NOMO-1 treated with DMSO at 0.1 percent for 48 hours (cell line): Measurements from ENCODE around the gene TSPAN32.
"Not testable (repeated sequence)": the region's sequence is repeated elsewhere in the genome, so short reads cannot be mapped to it uniquely, and the experiment has no call there.

ENCODE experiments used
- DNase-seq: peaks from one replicate; lab custom pipeline; 2025; ENCODE audit not compliant: unreplicated experiment; lab: John Stamatoyannopoulos, UW

The TSPAN32 gene

DNA sequence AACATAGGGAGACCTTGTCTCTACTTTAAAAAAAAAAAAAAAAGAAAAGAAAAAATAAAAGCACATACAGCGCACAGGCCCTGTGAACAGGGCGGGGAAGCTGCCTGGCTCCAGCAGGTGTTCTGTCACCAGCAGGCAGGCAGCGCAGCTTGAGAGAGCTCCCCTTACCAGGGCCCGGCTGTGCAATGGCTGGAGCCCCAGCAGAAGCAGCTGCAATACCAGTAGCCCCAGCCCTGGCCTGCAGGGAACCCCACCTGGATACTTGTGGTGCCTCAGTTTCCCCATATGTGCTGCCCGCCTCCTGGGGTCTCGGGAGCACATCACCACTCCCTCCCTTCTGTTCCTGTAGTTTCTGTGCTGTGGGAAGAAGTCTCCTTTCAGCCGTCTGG lies 12.3 kb downstream of the TSPAN32 start:
- DNase-seq, result no peak

DNA sequence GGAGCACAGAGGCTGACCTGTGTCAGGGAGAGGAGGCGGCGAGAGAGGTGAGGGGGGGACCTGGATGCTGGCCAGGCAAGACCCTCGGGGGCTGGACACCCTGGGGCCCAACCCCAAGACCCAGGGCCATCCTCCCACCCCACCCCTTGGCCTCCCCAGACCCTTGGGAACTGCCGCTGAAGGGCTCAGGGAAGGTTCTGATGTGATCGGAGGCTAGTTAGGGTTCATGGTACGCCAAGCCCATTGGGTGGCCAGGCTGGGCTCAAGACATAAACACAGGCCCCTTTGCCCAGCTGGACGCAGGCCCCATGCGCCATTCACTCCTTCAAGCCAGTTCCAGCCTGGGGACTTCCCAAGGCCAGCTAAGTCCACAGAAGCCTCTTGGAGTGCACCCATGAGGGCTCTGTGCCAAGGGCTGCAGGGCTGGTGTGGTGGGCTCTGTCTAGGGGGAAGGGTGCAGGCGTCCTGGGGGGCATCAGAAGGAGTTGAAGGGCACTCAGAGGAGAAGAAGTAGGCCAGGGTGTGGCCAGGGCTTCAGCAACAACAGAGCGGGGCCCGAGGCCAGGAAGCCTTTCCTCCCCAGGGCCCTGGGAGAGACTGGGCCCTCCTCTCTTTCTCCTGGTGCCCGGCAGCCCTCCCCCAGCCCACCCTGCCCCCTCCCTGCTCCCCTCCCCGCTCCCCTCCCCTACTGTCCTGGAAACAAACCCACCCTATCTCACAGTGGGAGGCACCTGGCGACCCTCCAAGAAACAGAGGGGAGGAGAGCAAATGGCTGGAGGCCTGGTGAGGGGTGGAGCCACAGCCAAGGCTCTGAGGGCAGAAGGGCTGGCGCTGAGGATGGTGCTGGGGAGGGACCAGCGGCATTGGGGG lies 12.9 kb downstream of the TSPAN32 start:
- no peak for DNase-seq

DNA sequence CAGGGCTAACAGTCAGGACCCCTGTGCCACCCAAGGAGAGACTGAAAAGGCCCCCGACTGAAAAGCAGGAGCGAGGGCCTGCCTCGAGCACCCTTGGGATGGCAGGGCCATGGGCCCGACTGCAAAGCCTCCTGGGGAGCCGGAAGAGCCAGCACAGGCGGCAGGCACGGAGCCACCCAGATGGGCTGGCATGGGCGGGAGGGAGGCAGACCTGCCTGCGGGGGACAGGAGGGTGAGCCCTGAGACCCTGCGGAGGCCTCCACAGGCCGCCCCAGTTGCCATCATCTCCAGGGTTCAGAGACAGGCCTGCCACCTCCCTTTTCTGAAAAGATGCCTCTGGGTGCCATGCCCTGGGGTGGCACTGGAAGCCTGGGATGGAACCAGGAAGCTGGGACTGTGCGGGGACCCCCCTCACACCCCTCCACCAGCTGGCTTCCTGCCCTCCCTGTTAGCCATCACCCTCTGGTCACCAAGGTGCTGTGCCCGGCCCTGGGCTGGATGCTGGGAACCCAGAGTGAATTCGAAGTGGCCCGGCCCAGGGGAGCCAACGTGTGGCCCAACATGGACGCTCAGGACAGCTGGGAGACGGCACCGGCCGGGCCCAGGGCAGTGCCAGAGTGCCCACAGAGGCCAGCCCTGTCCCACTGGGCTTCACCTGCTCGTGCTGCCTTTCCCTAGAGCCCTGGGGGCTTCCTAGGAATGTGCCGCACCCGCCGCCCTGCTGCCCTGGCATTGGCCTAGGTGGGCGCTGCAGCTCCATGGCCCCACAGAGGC lies 13.8 kb downstream of the TSPAN32 start:
- no peak for DNase-seq

DNA sequence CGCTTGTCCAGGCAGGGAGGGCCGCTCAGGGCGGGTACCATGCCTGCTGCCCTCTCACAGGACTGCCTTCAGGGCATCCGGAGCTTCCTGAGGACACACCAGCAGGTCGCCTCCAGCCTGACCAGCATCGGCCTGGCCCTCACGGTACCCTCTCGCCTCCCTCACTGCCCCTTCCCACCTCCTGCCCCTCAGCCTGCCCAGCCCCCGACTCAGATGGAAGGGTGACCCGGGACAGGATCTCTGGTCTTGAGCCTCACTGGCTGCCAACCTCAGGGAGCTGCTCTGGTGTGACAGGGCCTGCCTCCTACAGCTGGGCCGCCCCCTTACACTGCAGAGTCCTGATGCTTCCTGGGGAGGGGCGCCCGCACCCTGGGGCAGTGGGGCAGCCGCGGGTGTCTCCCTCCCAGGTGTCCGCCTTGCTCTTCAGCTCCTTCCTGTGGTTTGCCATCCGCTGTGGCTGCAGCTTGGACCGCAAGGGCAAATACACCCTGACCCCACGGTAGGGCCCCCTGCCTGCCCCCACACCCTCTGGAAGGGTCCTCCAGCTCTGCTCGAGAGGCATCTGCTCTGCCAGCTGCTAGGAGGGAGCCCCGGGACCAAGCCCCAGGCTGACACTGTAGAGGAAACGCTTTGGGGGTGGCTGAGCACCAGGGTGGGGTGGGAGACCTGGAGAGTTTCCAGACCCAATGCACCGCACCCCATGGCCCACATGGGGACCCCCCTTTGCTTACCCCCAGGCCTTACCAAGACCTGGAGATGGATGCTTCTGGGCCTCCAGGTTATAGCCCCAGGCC lies 14.6 kb downstream of the TSPAN32 start:
- no peak for DNase-seq

DNA sequence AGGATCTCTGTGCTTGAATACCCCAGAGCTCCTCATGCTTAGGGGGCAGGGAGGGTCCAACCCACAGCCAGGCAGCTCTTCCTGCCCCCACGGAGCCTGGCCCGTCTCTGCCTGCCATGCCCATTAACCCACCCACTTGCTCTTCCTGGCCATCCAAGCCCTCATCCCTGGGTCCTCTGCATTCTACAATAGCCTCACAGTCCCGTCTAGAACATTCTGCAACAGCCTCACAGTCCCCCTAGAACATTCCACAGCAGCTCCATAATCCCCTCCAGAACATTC lies 15.1 kb downstream of the TSPAN32 start:
- no peak for DNase-seq

DNA sequence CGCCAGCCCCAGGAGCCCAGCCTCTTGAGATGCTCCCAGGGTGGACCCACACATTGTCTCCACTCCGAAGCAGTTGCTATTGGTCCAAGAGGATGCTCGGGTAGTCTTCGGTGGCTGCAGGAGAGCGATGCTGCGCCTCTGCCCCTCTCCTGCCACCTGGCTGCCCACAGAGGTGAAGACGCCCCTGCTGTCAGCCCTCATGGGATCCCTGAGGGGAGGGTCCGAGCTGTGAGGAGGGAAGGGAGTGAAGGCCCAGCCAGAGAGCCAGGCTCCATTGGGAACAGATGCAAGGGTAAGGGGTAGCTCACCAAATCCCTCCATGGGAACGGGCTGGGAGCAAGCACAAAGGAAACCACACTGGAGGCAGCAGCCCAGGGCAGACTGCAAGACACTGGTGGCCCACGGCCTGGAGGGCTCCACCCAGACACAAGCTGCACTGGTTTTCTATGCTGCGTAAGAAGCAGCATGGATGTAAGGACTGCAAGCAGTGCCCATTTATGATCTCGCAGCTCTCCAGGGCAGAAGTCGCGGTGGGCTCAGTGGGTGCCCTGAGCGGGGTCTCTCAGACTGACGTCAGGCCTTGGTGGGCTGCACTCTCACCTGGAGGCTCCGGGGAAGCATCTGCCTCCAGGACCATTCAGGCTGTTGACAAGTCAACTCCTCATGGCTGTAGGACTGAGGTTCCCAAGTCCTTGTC lies 15.7 kb downstream of the TSPAN32 start:
- no peak for DNase-seq

DNA sequence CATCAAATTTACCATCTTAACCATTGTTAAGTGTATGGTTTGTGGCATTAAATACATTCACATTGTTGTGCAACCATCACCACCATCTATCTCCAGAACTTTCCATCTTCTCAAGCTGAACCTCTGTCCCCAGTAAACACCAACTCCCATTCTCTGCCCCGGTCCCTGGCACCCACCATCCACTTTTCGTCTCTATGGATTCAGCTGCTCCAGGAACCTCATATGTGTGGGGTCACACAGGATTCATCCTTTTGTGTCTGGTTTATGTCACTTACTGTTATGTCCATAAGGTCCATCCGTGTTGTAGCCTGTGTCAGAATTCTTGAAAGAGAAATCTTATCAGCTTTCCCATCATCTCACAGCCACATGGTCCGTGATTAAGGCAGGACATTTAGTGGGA lies 16.3 kb downstream of the TSPAN32 start:
- DNase-seq, result no peak

DNA sequence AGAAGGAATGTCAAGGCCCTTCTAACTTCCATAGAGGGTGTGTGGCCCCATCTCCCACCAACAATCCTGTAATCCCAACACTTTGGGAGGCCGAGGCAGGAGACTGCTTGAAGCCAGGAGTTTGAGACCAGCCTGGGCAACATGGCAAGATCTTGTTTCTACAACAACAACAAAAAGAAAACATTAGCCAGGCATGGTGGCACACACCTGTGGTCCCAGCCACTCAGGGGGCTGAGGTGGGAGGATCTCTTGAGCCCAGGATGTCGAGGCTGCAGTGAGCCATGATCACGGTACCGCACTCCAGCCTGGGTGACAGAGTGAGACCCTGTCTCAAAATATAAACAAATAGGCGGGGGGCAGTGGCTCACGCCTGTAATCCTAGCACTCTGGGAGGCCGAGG lies 16.9 kb downstream of the TSPAN32 start:
- DNase-seq, result no peak

DNA sequence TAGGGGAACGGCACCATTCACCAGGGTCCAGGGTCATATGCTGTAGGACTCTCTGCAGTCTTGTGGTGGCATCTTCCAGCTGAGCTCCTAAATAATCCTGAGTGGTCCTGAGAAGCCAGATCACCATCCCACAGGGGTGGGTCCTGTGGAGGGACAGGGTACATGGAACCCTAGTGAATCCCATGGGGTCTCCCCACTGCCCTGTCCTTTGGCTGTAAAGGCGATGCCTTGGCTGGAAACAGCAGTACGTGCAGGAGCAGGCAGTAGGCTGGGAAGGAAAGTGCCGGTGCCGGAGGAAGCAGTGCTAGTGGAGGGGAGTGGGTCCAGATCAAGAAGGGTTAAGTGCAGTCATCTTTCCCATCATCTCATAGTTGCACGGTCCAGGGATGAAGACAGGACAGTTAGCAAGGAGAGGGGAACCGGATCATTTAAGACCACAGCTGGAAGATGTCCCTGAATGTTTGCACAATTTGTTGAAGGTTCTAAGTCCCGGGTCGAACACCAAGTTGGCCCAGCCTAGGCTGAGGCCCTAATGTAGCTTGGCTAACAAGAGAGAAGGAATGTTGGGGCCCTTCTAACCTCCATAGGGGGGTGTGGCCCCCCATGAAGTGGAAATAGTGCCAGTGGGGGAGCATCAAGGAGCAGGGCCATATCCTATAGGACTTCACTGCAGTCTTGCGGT lies 18.1 kb downstream of the TSPAN32 start:
- no peak for DNase-seq

DNA sequence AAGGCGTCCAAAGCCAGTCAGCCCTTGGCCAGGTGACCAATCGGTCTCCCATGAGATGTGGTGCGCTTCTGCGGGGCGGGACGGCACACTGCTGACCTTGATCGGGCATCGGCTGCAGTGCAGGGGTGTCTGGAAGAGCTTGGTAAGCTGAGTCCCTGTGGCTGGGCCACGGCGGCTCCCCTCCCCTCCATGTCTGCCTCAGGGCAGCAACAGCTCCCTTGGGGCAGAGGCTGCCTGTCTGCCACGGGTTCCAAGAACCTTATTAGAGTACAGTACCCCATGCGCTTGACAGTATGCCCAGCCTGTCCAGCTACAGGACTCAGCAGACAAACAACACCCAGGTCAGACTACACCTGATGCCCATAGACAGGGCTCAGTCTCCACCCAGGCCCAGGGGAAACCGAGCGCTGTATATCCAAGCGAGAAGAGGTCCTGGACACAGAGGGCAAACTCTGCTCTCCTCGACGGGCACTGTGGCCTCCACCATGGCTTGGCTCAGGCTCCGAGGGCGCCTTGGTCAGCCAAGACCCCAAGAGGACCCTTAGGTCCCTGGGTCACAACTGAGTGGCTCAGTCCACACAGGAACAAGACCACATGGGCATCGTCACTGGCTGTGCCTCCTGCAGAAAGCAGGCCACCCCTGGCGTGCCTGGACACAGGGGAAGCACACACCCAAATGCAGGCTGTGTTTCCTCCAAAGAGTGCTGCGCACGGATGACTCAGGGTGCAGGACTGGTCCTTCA lies 18.9 kb downstream of the TSPAN32 start:
- no peak for DNase-seq

DNA sequence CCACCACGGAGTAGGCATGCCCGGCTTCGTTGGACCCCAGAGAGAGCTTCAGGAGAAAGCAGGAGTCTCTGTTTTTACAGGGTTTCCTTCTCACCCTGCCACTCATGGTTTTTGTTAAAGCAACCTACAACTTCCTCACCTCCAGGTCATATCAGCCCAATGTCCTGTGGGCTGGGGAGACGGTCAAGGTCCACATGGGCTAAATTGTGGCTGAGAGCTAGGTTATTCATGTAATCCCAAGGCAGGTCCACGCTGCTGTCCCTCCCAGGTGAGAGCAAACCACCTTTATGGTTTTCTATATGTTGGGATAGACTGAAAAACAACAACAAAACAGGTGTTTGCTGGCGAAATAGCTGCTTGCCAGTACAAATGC lies 19.5 kb downstream of the TSPAN32 start:
- no peak for DNase-seq

DNA sequence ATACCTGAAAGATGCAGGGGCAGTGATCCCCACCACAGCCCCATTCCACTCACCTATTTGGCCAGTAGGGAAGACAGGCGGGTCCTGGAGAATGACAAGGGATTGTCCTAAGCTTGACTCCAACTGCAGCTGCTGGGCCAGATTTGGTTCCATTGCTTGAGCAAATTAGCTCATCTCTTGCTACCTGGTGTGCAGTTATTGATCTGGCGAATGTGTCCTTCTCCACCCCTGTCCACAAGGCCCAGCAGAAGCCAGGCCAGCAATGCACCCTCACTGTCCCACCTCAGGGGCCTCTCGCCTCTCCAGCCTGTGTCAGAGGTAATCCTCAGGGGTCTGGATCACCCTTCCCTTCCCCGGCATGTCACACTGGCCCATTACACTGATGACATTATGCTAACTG lies 23.3 kb downstream of the TSPAN32 start:
- no peak for DNase-seq

DNA sequence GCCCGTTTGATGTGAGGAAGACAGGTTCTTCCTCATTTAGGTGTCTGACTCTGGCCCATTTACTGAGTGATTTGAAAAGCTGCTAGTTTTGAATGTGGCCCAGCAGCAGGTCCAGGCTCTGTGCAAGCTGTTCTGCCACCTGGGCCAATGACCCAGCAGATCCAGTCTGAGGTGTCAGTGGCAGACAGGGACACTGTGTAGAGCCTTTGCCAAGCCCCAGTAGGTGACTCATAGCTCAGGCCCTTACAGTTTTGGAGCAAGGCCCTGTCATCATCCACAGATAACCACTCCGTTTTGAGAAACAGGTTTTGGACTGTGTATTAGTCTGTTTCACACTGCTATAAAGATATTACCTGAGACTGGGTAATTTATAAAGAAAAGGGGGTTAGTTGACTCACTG lies 23.9 kb downstream of the TSPAN32 start:
- DNase-seq, result no peak

DNA sequence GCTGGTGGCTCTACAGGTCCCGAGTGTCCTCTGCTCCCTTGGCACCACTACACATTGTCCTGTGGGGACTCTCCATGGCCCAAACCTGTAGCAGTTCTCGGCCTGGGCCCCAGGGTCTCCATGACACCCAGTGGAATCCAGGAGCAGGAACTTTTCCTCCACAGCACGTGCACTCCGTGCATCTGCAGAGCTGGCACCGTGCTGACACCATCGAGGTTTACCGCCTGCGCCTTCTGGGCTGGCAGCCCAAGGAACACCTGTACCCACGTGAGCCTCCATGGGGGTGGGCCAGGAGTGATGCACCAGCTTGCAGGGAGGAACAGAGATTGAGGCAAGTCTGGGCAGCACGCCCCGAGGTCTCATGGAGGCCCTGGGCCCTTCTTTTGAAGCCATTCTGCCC lies 25.2 kb downstream of the TSPAN32 start:
- no peak for DNase-seq

DNA sequence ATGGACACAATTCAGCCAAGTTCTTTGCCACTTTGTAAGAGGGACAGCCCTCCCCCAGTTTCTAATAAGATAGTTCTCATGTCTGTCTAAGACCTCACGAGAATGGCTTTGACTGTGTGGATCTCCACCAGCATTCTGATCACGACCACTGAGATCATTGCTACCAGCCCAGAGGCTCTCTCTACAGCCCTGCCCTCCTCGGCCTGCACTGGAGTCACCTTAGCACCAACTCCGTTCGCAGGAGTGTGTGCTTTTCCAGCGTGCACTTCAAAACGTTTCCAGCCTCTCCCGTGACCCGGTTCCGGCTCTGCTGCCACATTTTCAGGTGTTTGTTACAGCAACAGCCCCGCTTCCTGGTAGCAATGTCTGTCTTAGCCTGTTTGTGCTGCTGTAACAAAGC lies 26.2 kb downstream of the TSPAN32 start:
- DNase-seq, result no peak

DNA sequence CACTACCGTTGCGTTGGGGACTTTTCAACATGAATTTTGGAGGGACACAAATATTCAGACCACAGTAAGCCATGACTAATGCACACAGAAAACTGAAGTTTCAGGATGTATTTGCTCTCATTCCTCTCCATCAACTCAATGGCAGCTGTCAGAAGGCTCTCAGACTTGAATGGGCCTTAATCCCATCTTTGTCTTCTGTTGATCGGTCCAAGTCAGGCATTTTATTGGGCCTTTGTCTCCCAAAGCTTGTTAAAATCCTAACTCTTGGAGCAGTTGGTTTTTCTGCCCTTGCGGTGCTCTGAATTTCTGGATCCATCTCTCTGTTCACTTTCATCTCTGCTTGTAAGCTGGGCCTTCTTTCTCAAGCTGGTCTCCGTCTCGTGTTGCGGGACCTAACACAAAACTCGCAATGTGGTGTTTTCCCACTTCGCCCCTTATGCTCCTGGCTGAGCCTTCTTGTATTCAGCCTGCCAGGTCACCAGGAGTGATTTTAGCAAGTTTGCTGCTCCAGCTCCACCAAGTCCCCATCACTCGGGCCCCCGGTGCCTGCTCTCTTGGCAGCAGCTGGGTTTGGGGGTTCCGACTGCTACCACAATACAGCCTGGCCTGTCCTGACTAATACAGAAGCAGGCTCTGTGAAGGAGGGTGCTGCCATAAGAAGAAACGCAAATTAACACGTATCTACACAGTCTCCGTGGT lies 27.0 kb downstream of the TSPAN32 start:
- DNase-seq, result no peak

DNA sequence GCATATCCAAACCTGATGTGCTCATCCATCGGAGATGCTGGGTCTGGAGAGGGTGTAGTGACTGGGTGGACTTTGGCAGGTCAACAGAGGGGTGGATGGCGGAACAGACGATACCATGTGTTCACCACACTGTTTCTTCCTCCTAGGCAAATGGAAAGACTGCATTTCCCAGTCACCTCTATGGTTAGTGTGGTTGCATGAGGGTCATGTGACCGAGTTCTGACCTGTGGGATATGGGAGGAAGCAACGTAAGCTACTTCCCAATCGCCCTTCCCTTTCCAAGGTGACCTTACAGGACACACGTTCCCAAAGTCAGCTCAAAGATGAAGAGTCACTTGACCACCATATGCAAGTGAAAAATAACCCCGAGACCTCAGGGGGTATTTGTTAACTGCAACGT lies 27.7 kb downstream of the TSPAN32 start:
- DNase-seq, result no peak

DNA sequence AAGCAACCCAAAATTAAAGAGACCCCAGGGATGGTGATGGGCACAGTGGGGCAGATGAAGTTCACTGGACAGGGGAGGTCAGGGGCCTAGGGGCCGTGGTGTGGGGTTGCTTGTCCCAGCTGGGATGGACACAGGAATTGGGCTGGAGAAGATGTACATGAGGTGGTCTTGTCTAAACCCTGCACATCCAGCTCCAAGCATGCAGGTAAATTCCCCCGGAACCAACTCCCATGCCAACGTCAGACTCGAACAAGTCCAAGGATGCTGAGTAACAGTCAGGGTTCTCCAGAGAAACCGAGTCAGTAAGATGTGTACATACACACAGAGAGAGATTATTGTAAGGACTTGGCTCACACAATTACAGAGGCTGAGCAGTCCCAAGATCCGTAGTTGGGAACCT lies 28.9 kb downstream of the TSPAN32 start:
- DNase-seq, result no peak

DNA sequence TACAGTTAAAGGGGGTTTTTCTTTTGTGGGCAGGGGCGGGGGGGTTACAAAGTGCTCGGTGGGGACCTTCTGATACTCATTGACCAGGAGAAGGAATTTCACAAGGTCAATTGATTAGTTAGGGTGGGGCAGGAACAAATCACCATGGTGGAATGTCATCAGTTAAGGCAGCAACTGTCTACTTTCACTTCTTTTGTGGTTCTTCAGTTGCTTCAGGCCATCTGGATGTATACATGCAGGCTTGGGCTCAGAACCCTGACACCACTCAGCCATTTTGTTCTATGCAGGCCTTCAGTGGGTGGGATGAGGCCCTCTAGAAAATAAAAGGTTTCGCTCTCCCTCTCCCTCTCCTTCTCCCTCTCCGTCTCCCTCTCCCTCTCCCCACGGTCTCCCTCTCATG lies 29.6 kb downstream of the TSPAN32 start:
- DNase-seq, result no peak

DNA sequence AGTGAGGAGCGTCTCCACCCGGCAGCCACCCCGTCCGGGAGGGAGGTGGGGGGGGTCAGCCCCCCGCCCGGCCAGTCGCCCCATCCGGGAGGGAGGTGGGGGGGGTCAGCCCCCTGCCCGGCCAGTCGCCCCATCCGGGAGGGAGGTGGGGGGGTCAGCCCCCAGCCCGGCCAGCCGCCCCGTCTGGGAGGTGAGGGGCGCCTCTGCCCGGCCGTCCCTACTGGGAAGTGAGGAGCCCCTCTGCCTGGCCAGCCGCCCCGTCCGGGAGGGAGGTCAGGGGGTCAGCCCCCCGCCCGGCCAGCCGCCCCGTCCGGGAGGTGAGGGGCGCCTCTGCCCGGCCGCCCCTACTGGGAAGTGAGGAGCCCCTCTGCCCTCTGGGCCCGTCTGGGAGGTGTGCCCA lies 30.8 kb downstream of the TSPAN32 start:
- DNase-seq, result not testable (repeated sequence)
